Naive thymus-derived CD4-positive, alpha-beta T cell (primary cell): ENCODE measurements around the gene FRMD8. TPM values are rescaled to one million over a fixed set of nuclear protein-coding genes. Genes with fewer than 3 reads are reported as not detected.
"Not testable (repeated sequence)": the region's sequence is repeated elsewhere in the genome, so short reads cannot be mapped to it uniquely, and the experiment has no call there.

Source experiments
- ATAC-seq: fragments of 150-1000 bp; cut with Tn5 transposase; 2 replicates; pipeline ENCODE4 v1.10.0; 2021; ENCODE audit warnings: mild to moderate bottlenecking, moderate library complexity
- CTCF ChIA-PET: fragments of 350-600 bp; sonication (Branson Sonifier 250); formaldehyde crosslinking; loops from one replicate; lab custom pipeline; 2021; ENCODE audit warnings: antibody characterized with exemption; lab: Charles Lee
- POLR2A ChIA-PET: fragments of 350-600 bp; sonication (Branson Sonifier 250); formaldehyde crosslinking; loops from one replicate; lab custom pipeline; 2021; ENCODE audit warnings: antibody characterized with exemption, inconsistent platforms; lab: Charles Lee
- DNase-seq, 9 donors: peaks; one replicate each; pipeline versions ENCODE4 v3.0.0 to v3.0.0-alpha.2; 2020 to 2022; ENCODE audit warnings: mixed read lengths in 1 of 9
- H3K27ac ChIP-seq: one replicate; pipeline ENCODE4 v1.7.0; 2013; ENCODE audit warnings: mild to moderate bottlenecking, low read depth, low read length, moderate library complexity
- H3K27me3 ChIP-seq, 2 donors: one replicate each; pipeline ENCODE4 v1.7.0; 2013; ENCODE audit warnings: low read length in 2 of 2, mild to moderate bottlenecking in 2 of 2, moderate library complexity in 2 of 2; ENCODE audit not compliant: control insufficient read depth in 2 of 2, insufficient read depth in 2 of 2
- H3K36me3 ChIP-seq, 3 experiments: 1 replicate in 2 of 3; 2 replicates in 1 of 3; pipeline ENCODE4 v1.7.0; 2013; ENCODE audit warnings: low read length in 3 of 3, mild to moderate bottlenecking in 3 of 3, moderate library complexity in 1 of 3; ENCODE audit not compliant: insufficient read depth in 3 of 3, control insufficient read depth in 2 of 3
- H3K4me1 ChIP-seq, 2 donors: one replicate each; pipeline ENCODE4 v1.7.0; 2013; ENCODE audit warnings: low read length in 2 of 2, mild to moderate bottlenecking in 2 of 2, moderate library complexity in 1 of 2; ENCODE audit not compliant: control insufficient read depth in 2 of 2, insufficient read depth in 2 of 2
- H3K4me3 ChIP-seq: 2 replicates; pipeline ENCODE4 v1.7.0; 2013; ENCODE audit warnings: mild to moderate bottlenecking, low read length
- H3K9me3 ChIP-seq, 3 experiments: 1 replicate in 2 of 3; 2 replicates in 1 of 3; pipeline ENCODE4 v1.7.0; 2013; ENCODE audit warnings: low read length in 3 of 3; ENCODE audit not compliant: control insufficient read depth in 2 of 3
- H3K27ac Mint-ChIP-seq, 9 donors: one replicate each; pipeline ENCODE4 v1.8.0; 2020 to 2022; ENCODE audit warnings: mixed read lengths in 9 of 9, mild to moderate bottlenecking in 8 of 9, moderate library complexity in 5 of 9, inconsistent platforms in 2 of 9
- H3K27me3 Mint-ChIP-seq, 5 donors: one replicate each; pipeline ENCODE4 v1.8.0; 2021 to 2022; ENCODE audit warnings: mixed read lengths in 5 of 5, mild to moderate bottlenecking in 1 of 5
- H3K36me3 Mint-ChIP-seq, 5 donors: one replicate each; pipeline ENCODE4 v1.8.0; 2020 to 2022; ENCODE audit warnings: mixed read lengths in 5 of 5, mild to moderate bottlenecking in 3 of 5, inconsistent platforms in 1 of 5
- H3K4me1 Mint-ChIP-seq, 7 donors: one replicate each; pipeline ENCODE4 v1.8.0; 2020 to 2022; ENCODE audit warnings: mixed read lengths in 7 of 7, mild to moderate bottlenecking in 3 of 7, inconsistent platforms in 1 of 7
- H3K4me3 Mint-ChIP-seq, 10 donors: one replicate each; pipeline ENCODE4 v1.8.0; 2020 to 2022; ENCODE audit warnings: mild to moderate bottlenecking in 10 of 10, mixed read lengths in 10 of 10, moderate library complexity in 6 of 10, inconsistent platforms in 2 of 10
- H3K9me3 Mint-ChIP-seq, 11 donors: one replicate each; pipeline ENCODE4 v1.8.0; 2020 to 2022; ENCODE audit warnings: mixed read lengths in 11 of 11, mild to moderate bottlenecking in 4 of 11, inconsistent platforms in 1 of 11, moderate library complexity in 1 of 11
- intact Hi-C, 2 donors: fragments of 100-400 bp; cut with micrococcal nuclease; formaldehyde crosslinking; loops; one replicate each; pipeline ENCODE4 v1.15.1; 2023
- polyA plus RNA-seq, 2 donors: library from polyadenylated mRNA; unstranded; fragments of 300-500 nt; fragmentation: Illumina TruSeq; gene quantifications; one replicate each; pipeline ENCODE4 v1.2.3, GENCODE V29; 2021
- total RNA-seq, 6 experiments: library from RNA in 5 of 6; stranded (reverse) in 5 of 6; gene quantifications; 1 replicate in 5 of 6; 2 replicates in 1 of 6; pipeline ENCODE4 v1.2.3 and lab custom pipeline; 2021 to 2026

The FRMD8 gene
- total and polyA plus RNA-seq, 7 experiments from 2014 or later, result 28.9 to 66.8 (median 44.7) TPM

- no peak overlapping the region for H3K27ac ChIP-seq
- peaks cover 0 to 5% of the 10 kb centered on the region in 2 donors for H3K4me1 ChIP-seq
- DNase-seq, result peak in 1 of 9 donors; percentile 23
- H3K4me1 Mint-ChIP-seq, result peaks cover 9 to 34% (median 22%) of the 10 kb centered on the region in 7 donors
- peak; percentile 5 for ATAC-seq
- peaks cover 0 to 4% (median 1%) of the 10 kb centered on the region in 11 donors for H3K9me3 Mint-ChIP-seq
- CTCF ChIA-PET, result interaction anchor here (1.0 kb wide), 1 partner anchor 23 kb away, joined by 3 read pairs; no protein-coding TSS in a partner anchor
- H3K36me3 Mint-ChIP-seq, result peaks cover 0 to 8% (median 4%) of the 10 kb centered on the region in 5 donors
- POLR2A ChIA-PET, result interaction anchor here (0.6 to 1.8 kb wide), 11 partner anchors 10 to 1218 kb away, joined by 3 to 8 read pairs (median 5); partner anchors contain the start of genes MALAT1, NEAT1 and SLC25A45
- no peaks in the 10 kb centered on the region for H3K9me3 ChIP-seq
- intact Hi-C loops, result no loop called here
- H3K27me3 ChIP-seq, result no peaks in the 10 kb centered on the region
- H3K4me3 Mint-ChIP-seq, result no peak overlapping the region
- peaks cover 0 to 29% (median 6%) of the 10 kb centered on the region in 3 experiments for H3K36me3 ChIP-seq
- peak overlapping the region in 7 of 9 donors; percentile 7 to 82 (median 67) for H3K27ac Mint-ChIP-seq
- no peaks in the 10 kb centered on the region for H3K27me3 Mint-ChIP-seq
- H3K4me3 ChIP-seq, result no peak overlapping the region
These were observed 60.2 kb downstream of the FRMD8 start for GRCh38 chr11:65446446-65447277.

- Histone ChIP-seq H3K9me3 (no peaks in the 10 kb centered on the region), H3K27me3 (no peaks in the 10 kb centered on the region), H3K27ac (no peak overlapping the region), H3K4me1 (no peaks in the 10 kb centered on the region), H3K36me3 (peaks cover 0 to 29% (median 3%) of the 10 kb centered on the region in 3 experiments), H3K4me3 (no peak overlapping the region)
- Mint-ChIP-seq H3K4me1 (peaks cover 3 to 30% (median 13%) of the 10 kb centered on the region in 7 donors), H3K4me3 (no peak overlapping the region), H3K36me3 (peaks cover 0 to 8% (median 2%) of the 10 kb centered on the region in 5 donors), H3K9me3 (peaks cover 0 to 4% (median 1%) of the 10 kb centered on the region in 11 donors), H3K27ac (peak overlapping the region in 5 of 9 donors; percentile 19 to 58 (median 32)), H3K27me3 (no peaks in the 10 kb centered on the region)
- CTCF ChIA-PET, result no interaction called here
- ATAC-seq (no peak), DNase-seq (no peak)
- POLR2A ChIA-PET, result interaction anchor here (1.5 to 1.7 kb wide), 2 partner anchors 26 to 49 kb away, joined by 6 to 8 read pairs; partner anchors contain the start of gene NEAT1
- intact Hi-C loops, result no loop called here
These were observed 61.6 kb downstream of the FRMD8 start for GRCh38 chr11:65448074-65448417.

GRCh38 chr11:65448418-65449105, 62.1 kb downstream of the FRMD8 start:
- ATAC-seq (peak; percentile 40), DNase-seq (peak in 1 of 9 donors; percentile 21)
- intact Hi-C loops, result no loop called here
- H3K27me3 Mint-ChIP-seq, result no peaks in the 10 kb centered on the region
- Histone ChIP-seq H3K9me3 (no peaks in the 10 kb centered on the region), H3K27ac (no peak overlapping the region), H3K4me3 (no peak overlapping the region), H3K36me3 (peaks cover 0 to 28% (median 0%) of the 10 kb centered on the region in 3 experiments), H3K27me3 (no peaks in the 10 kb centered on the region), H3K4me1 (no peaks in the 10 kb centered on the region)
- H3K27ac Mint-ChIP-seq, result peak overlapping the region in 7 of 9 donors; percentile 22 to 71 (median 56)
- H3K9me3 Mint-ChIP-seq, result peaks cover 0 to 4% (median 1%) of the 10 kb centered on the region in 11 donors
- POLR2A ChIA-PET, result interaction anchor here (1.1 to 1.5 kb wide), 2 partner anchors 10 to 18 kb away, joined by 3 read pairs; no protein-coding TSS in a partner anchor
- H3K4me3 Mint-ChIP-seq, result no peak overlapping the region
- H3K36me3 Mint-ChIP-seq, result peaks cover 0 to 8% (median 0%) of the 10 kb centered on the region in 5 donors
- peaks cover 0 to 26% (median 9%) of the 10 kb centered on the region in 7 donors for H3K4me1 Mint-ChIP-seq
- CTCF ChIA-PET, result no interaction called here

- H3K9me3 ChIP-seq, H3K4me1 ChIP-seq, CTCF ChIA-PET, intact Hi-C loops, DNase-seq, H3K4me3 ChIP-seq, POLR2A ChIA-PET, H3K27ac ChIP-seq, H3K36me3 Mint-ChIP-seq, H3K9me3 Mint-ChIP-seq, H3K36me3 ChIP-seq, H3K27me3 ChIP-seq, H3K27ac Mint-ChIP-seq, ATAC-seq, H3K27me3 Mint-ChIP-seq, H3K4me3 Mint-ChIP-seq: not testable (repeated sequence)
- H3K4me1 Mint-ChIP-seq, result peaks cover 13 to 41% (median 18%) of the 10 kb centered on the region in 7 donors
These were observed 64.9 kb downstream of the FRMD8 start for GRCh38 chr11:65451301-65451700.

GRCh38 chr11:65452259-65452658, 65.8 kb downstream of the FRMD8 start:
- ATAC-seq, H3K27ac ChIP-seq, H3K4me3 ChIP-seq, intact Hi-C loops, H3K4me3 Mint-ChIP-seq, H3K9me3 ChIP-seq, H3K36me3 Mint-ChIP-seq, DNase-seq, H3K4me1 ChIP-seq, H3K27me3 Mint-ChIP-seq, H3K9me3 Mint-ChIP-seq, H3K27me3 ChIP-seq, H3K36me3 ChIP-seq, CTCF ChIA-PET: not testable (repeated sequence)
- Mint-ChIP-seq H3K4me1 (peaks cover 14 to 44% (median 21%) of the 10 kb centered on the region in 7 donors), H3K27ac (peak overlapping the region in 2 of 9 donors; percentile 28 to 71)
- POLR2A ChIA-PET, result interaction anchor here (1.0 kb wide), 1 partner anchor 47 kb away, joined by 3 read pairs; no protein-coding TSS in a partner anchor

- peaks cover 0 to 4% (median 1%) of the 10 kb centered on the region in 11 donors for H3K9me3 Mint-ChIP-seq
- no peaks in the 10 kb centered on the region for H3K27me3 ChIP-seq
- H3K9me3 ChIP-seq, result no peaks in the 10 kb centered on the region
- H3K27ac Mint-ChIP-seq, result peak overlapping the region in 4 of 9 donors; percentile 28 to 71 (median 44)
- ChIA-PET POLR2A (interaction anchor here (1.0 kb wide), 1 partner anchor 46 kb away, joined by 3 read pairs; no protein-coding TSS in a partner anchor), CTCF (no interaction called here)
- DNase-seq (no peak), ATAC-seq (peak; percentile 19)
- H3K27me3 Mint-ChIP-seq, result no peaks in the 10 kb centered on the region
- peaks cover 0 to 3% (median 0%) of the 10 kb centered on the region in 5 donors for H3K36me3 Mint-ChIP-seq
- H3K4me1 Mint-ChIP-seq, result peaks cover 14 to 45% (median 21%) of the 10 kb centered on the region in 7 donors
- no peaks in the 10 kb centered on the region for H3K36me3 ChIP-seq
- H3K4me3 ChIP-seq, result no peak overlapping the region
- no peak overlapping the region for H3K27ac ChIP-seq
- intact Hi-C loops, result no loop called here
- peaks cover 5% of the 10 kb centered on the region in 2 donors for H3K4me1 ChIP-seq
- peak overlapping the region in 4 of 10 donors; percentile 13 to 49 (median 30) for H3K4me3 Mint-ChIP-seq
These were observed 66.5 kb downstream of the FRMD8 start for GRCh38 chr11:65452806-65453490.
